GM19452 (cell line): ENCODE measurements around the gene LRRIQ1.

Source experiments
- ATAC-seq: cut with Tn5 transposase; IDR thresholded peaks from one replicate; pipeline ENCODE4 v1.9.1; 2021; ENCODE audit not compliant: unreplicated experiment

Gene LRRIQ1

DNA sequence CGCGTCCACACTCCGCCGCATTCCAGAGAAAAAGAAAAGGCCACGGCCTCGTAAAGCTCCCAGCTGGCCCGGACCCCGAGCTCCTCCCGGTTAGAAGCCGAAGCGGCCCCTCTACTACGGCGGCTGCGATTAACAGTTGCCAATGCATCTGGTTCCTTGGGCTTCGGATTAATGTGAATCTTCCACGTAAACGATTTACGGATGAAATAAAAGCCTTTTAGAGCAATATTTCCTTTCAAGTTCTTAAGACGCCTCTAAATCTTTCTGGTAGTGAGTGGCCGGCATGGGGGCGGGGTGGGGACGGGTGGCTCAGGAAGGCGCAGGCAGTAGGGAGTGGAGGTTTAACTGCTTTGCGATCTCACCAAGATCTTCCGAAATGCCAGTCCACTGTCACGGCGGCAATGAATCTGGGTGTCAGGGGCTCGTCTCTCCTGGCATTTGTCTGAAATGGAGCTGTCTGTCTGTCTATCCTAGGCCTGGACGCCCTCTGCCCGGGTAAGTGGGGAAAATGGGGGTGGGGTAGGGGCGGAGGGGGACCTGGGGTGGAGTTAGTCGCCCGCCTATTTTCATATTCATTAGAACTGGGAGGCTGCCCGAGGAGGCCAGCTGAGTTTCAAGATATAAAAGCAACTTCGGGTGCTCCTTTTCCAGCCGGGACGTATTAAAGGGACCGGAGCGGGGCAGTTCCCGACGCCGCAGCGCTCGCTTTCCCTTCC is 243.5 kb downstream of the LRRIQ1 start:
- ATAC-seq, result no peak

DNA sequence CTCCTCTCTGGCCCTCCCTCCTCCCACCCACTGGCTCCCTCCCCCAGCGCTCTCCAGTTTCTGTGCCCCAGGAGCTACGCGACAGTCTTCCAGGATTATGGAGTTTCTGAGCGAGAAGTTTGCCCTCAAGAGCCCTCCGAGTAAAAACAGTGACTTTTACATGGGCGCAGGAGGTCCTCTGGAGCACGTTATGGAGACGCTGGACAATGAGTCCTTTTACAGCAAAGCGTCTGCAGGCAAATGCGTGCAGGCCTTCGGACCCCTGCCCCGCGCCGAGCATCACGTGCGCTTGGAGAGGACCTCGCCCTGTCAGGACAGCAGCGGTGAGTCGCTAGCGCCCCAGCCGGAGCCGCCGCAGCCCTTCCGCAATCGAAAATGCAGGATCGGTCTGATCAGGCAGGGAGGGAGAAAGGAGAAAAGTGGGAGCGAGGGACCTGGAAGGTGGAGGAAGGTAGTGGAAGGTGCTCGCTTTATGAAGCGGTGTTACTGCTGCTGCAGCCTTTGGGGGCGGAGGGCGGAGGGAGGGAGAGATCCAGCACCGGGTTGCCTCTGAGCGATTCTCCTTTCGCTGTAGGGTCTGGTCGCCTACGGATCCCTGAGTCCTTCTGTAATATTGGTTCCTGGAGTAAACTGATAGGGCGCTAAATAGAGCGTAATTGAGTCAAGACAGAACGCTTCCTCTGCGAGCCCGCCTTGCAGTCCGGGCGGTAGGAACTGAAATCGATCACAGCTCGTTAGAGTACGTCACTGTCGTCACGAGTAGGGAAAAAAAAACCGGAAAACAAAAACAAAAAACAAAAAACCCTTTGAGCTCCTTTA is 244.2 kb downstream of the LRRIQ1 start, which contains the start of gene ALX1:
ALX1 (plus strand) TSS at position 56 of the 819 bp plus-strand sequence; CDS start at position 98, 42 bp downstream.
- no peak for ATAC-seq

DNA sequence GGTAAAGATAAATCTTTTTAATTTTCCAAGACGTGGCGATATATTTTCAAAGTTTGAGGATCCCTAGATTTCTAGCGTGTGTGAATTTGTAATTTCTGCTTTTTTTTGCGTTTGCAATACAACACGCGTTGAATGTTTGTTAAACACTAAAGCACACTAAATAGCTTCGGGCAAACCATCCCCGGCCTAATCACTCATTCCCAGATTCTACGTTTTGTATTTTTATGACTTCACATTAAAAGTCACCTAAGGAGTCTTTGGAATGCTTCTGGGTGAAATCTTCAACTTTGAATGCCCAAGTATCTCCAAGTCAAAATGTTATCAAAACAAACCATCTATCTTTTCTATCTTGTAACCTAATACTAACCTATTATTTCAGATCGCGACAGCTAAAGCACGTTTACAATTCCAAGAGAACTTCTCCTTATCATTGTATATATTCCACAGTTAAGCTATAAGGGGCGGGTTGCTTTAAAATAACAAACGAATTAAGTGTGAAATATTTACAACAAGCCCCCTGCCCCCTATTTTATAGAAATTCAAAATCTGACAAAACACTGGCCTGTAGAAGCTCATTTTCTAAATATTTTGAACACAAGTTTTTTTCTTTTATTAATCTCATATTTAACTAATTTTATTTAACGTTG is 245.0 kb downstream of the LRRIQ1 start:
- no peak for ATAC-seq

DNA sequence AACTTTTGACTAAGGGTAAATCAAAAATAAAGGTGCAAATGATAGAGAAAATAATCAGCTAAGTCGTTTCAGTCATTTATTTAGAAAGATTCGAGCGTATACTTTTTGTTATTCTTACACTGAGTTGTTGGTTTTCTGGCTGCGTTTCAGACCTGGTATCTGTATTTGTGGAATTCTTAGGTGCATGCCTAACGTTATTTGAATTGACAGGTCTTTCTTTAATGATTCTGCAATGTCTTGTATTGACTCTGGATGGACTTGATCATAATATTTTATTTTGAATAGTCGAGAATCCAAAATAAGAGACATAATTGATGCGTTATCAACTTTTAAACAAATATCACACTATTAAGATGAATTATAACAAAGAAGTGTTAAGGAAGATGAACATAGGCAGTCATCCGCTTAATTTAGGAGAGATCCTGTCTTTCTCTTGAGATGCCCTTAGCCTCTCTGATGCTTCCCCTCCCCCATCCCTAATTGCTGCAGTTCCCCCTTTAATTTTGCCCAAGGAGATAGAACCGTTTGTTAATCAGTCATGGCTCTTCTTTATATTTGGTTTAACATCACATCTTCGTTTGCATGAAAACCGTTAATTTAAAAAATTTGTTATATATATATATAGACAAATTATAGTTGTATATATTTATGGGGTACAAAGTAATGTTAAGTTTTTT is 245.6 kb downstream of the LRRIQ1 start:
- ATAC-seq, result no peak

DNA sequence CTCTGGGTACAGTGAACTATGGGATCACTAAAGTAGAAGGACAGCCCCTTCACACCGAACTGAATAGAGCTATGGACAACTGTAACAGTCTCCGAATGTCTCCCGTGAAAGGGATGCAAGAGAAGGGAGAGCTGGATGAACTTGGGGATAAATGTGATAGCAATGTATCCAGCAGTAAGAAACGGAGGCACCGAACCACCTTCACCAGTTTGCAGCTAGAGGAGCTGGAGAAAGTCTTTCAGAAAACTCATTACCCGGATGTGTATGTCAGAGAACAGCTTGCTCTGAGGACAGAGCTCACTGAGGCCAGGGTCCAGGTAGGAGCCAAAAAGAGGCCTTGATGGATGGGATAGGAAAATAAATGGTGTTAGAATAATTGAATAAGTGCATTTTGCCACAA is 247.4 kb downstream of the LRRIQ1 start:
- ATAC-seq, result no peak
